OCI-LY7 (cell line): Measurements from ENCODE around the gene POLR2L. TPM values are rescaled to one million over a fixed set of nuclear protein-coding genes. Genes with fewer than 3 reads are reported as not detected.

ENCODE experiments used
- BruUV-seq: library from RNA; stranded (reverse); fragments of 400-500 nt; replicated peaks from 2 replicates; lab custom pipeline; 2021; lab: Mats Ljungman, UMichigan
- CTCF ChIA-PET: fragments of 300-600 bp; sonication (Branson Sonifier 250); formaldehyde crosslinking; loops from one replicate; lab custom pipeline; 2022; ENCODE audit warnings: antibody characterized with exemption; ENCODE audit not compliant: unreplicated experiment; lab: Charles Lee
- POLR2A ChIA-PET: fragments of 300-600 bp; sonication (Branson Sonifier 250); formaldehyde crosslinking; loops from one replicate; lab custom pipeline; 2022; ENCODE audit warnings: antibody characterized with exemption; lab: Charles Lee
- DNase-seq: peaks from one replicate; pipeline ENCODE4 v3.0.0-alpha.2; 2015; ENCODE audit warnings: low spot score
- H2AFZ ChIP-seq: fragments of 200-600 bp; sonication (generic), shearing (Covaris generic); 2 replicates; pipeline ENCODE4 v1.6.1; 2014; ENCODE audit warnings: mild to moderate bottlenecking, antibody characterized with exemption, low read length, moderate library complexity
- H3K27ac ChIP-seq: fragments of 200-600 bp; sonication (generic); 2 replicates; pipeline ENCODE4 v1.5.1; 2014; ENCODE audit warnings: mixed run types, low read depth, mild to moderate bottlenecking, moderate library complexity, low read length, inconsistent platforms; ENCODE audit not compliant: poor library complexity, severe bottlenecking
- H3K36me3 ChIP-seq: fragments of 200-600 bp; sonication (generic); 2 replicates; pipeline ENCODE4 v1.6.1; 2014; ENCODE audit warnings: mild to moderate bottlenecking, antibody characterized with exemption, low read length, moderate library complexity, mixed read lengths; ENCODE audit not compliant: insufficient read depth
- H3K4me1 ChIP-seq: fragments of 200-600 bp; sonication (generic); 2 replicates; pipeline ENCODE4 v1.5.1; 2014; ENCODE audit warnings: mild to moderate bottlenecking, low read length; ENCODE audit not compliant: insufficient read depth, poor library complexity, severe bottlenecking
- H3K4me2 ChIP-seq: fragments of 200-600 bp; sonication (generic); 2 replicates; pipeline ENCODE4 v1.6.1; 2014; ENCODE audit warnings: mild to moderate bottlenecking, low read length
- H3K4me3 ChIP-seq: fragments of 200-600 bp; sonication (generic); 2 replicates; pipeline ENCODE4 v1.5.1; 2014; ENCODE audit warnings: mild to moderate bottlenecking, low read depth, low read length; ENCODE audit not compliant: poor library complexity, severe bottlenecking
- H3K79me2 ChIP-seq: fragments of 200-600 bp; sonication (generic); 2 replicates; pipeline ENCODE4 v1.6.1; 2016; ENCODE audit warnings: low read depth, mild to moderate bottlenecking, low read length, moderate library complexity, mixed read lengths; ENCODE audit not compliant: insufficient read depth
- H3K9me2 ChIP-seq: fragments of 200-600 bp; sonication (generic); 2 replicates; pipeline ENCODE4 v1.6.1; 2016; ENCODE audit warnings: mild to moderate bottlenecking, low read length, mixed read lengths; ENCODE audit not compliant: insufficient read depth
- H3K9me3 ChIP-seq: fragments of 200-600 bp; sonication (generic); 2 replicates; pipeline ENCODE4 v1.6.1; 2014; ENCODE audit warnings: mild to moderate bottlenecking, mixed run types, low read length, mixed read lengths
- H4K20me1 ChIP-seq: fragments of 200-600 bp; sonication (generic); 2 replicates; pipeline ENCODE4 v1.6.1; 2014; ENCODE audit warnings: mild to moderate bottlenecking, antibody characterized with exemption, low read length, moderate library complexity, mixed read lengths; ENCODE audit not compliant: insufficient read depth
- EZH2phosphoT487 ChIP-seq: fragments of 200-600 bp; sonication (generic); IDR thresholded peaks from 2 replicates; pipeline ENCODE4 v1.6.1; 2018; ENCODE audit warnings: low read depth, borderline replicate concordance, mild to moderate bottlenecking, mixed run types, antibody characterized with exemption, low read length, moderate library complexity, mixed read lengths
- intact Hi-C: fragments of 100-400 bp; cut with micrococcal nuclease; formaldehyde crosslinking; loops from one replicate; pipeline ENCODE4 v1.10.0; 2022; ENCODE audit not compliant: unreplicated experiment
- total RNA-seq, 2 experiments: library from RNA; depleted of rRNA in 1 of 2; stranded (reverse); fragments of >200 nt in 1 of 2; shearing (Covaris generic) in 1 of 2; gene quantifications; 2 replicates each; pipeline ENCODE4 v1.2.3, GENCODE V29; 2014 to 2022
- TF ChIP-seq, protein P1 (sequence below): fragments of 200-600 bp; sonication (generic); conservative IDR thresholded peaks from 2 replicates; pipeline ENCODE4 v1.5.1; 2014; ENCODE audit warnings: mild to moderate bottlenecking, antibody characterized with exemption, low read length, moderate library complexity, mixed read lengths

POLR2L gene
- total RNA-seq, 2 experiments from 2014 or later: 88.3 to 206 TPM

GRCh38 chr11:837189-837989, 4.9 kb downstream of the POLR2L start:
- peaks cover 12% of the 10 kb centered on the region; the same call in 1 of the 2 replicates for H4K20me1 ChIP-seq
- POLR2A ChIA-PET: no interaction called here
- H3K4me3 ChIP-seq: no peak overlapping the region
- intact Hi-C loops: no loop called here
- H3K36me3 ChIP-seq: peaks cover 33% of the 10 kb centered on the region
- H3K27ac ChIP-seq: no peak overlapping the region
- H3K4me1 ChIP-seq: peaks cover 10% of the 10 kb centered on the region
- no peak overlapping the region for H3K4me2 ChIP-seq
- no peak overlapping the region for H2AFZ ChIP-seq
- H3K9me2 ChIP-seq: no peaks in the 10 kb centered on the region
- H3K79me2 ChIP-seq: peaks cover 18% of the 10 kb centered on the region
- CTCF ChIA-PET: no interaction called here
- TF ChIP-seq, protein P1, sequence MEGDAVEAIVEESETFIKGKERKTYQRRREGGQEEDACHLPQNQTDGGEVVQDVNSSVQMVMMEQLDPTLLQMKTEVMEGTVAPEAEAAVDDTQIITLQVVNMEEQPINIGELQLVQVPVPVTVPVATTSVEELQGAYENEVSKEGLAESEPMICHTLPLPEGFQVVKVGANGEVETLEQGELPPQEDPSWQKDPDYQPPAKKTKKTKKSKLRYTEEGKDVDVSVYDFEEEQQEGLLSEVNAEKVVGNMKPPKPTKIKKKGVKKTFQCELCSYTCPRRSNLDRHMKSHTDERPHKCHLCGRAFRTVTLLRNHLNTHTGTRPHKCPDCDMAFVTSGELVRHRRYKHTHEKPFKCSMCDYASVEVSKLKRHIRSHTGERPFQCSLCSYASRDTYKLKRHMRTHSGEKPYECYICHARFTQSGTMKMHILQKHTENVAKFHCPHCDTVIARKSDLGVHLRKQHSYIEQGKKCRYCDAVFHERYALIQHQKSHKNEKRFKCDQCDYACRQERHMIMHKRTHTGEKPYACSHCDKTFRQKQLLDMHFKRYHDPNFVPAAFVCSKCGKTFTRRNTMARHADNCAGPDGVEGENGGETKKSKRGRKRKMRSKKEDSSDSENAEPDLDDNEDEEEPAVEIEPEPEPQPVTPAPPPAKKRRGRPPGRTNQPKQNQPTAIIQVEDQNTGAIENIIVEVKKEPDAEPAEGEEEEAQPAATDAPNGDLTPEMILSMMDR: no peak
- TF ChIP-seq EZH2phosphoT487: no peak
- no TSS peak for BruUV-seq
- no peaks in the 10 kb centered on the region for H3K9me3 ChIP-seq
- DNase-seq: no peak

DNA sequence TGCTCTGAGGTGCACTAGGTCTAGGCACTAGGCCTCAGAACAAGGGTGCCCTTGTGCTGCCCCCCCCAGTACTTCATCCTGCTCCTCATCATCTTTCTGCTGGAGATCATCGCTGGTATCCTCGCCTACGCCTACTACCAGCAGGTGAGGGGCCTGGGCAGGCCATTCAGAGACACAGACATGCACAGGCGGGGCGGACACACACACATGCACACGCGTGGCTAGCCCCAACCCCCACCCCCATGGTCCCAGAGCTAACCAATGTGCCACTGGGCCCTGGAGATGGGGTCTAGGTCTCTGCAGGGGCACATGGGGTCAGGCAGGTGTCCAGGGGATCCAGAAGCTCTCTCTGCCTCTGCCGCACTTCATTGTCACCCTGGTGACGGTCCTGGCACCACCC, 5.6 kb downstream of the POLR2L start:
- intact Hi-C loops: no loop called here
- no peak overlapping the region for H3K4me3 ChIP-seq
- no peaks in the 10 kb centered on the region for H3K9me2 ChIP-seq
- no TSS peak for BruUV-seq
- H3K9me3 ChIP-seq: no peaks in the 10 kb centered on the region
- no peak overlapping the region for H3K27ac ChIP-seq
- peaks cover 12% of the 10 kb centered on the region for H3K79me2 ChIP-seq
- DNase-seq: no peak
- H2AFZ ChIP-seq: no peak overlapping the region
- H3K4me2 ChIP-seq: no peak overlapping the region
- ChIA-PET CTCF (no interaction called here), POLR2A (no interaction called here)
- H3K36me3 ChIP-seq: peaks cover 33% of the 10 kb centered on the region
- TF ChIP-seq EZH2phosphoT487: no peak
- TF ChIP-seq, protein P1: no peak
- peaks cover 12% of the 10 kb centered on the region; the same call in 1 of the 2 replicates for H4K20me1 ChIP-seq
- H3K4me1 ChIP-seq: peaks cover 10% of the 10 kb centered on the region

DNA sequence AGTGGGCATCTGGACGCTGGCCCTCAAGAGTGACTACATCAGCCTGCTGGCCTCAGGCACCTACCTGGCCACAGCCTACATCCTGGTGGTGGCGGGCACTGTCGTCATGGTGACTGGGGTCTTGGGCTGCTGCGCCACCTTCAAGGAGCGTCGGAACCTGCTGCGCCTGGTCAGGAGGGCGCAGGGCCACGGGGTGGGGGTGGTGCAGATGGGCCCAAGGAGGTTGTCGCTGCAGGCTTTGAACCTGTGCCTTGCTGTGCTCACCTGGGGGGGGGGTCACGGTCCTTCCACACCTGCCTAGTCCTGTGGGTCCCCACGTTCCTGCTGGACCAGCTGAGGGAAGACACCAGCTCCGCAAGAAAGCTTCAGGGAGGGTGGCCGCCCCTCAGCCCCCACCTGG, 6.1 kb downstream of the POLR2L start:
- ChIA-PET CTCF (no interaction called here), POLR2A (no interaction called here)
- H3K4me3 ChIP-seq: no peak overlapping the region
- TF ChIP-seq EZH2phosphoT487: no peak
- TF ChIP-seq, protein P1: no peak
- BruUV-seq: no TSS peak
- no peak overlapping the region for H2AFZ ChIP-seq
- H4K20me1 ChIP-seq: peaks cover 11% of the 10 kb centered on the region; the same call in 1 of the 2 replicates
- H3K4me1 ChIP-seq: peaks cover 7% of the 10 kb centered on the region
- intact Hi-C loops: no loop called here
- H3K9me3 ChIP-seq: no peaks in the 10 kb centered on the region
- H3K27ac ChIP-seq: no peak overlapping the region
- H3K79me2 ChIP-seq: peaks cover 8% of the 10 kb centered on the region; the same call in 1 of the 2 replicates
- no peak overlapping the region for H3K4me2 ChIP-seq
- H3K36me3 ChIP-seq: peaks cover 33% of the 10 kb centered on the region
- no peak for DNase-seq
- H3K9me2 ChIP-seq: no peaks in the 10 kb centered on the region
